Transverse colon (tissue), 4 donors: Measurements from ENCODE around the gene PHF21B. TPM values are rescaled to one million over a fixed set of nuclear protein-coding genes. Genes with fewer than 3 reads are reported as not detected.

ENCODE experiments used
- DNase-seq: peaks from one replicate; pipeline ENCODE4 v3.0.0-alpha.2; 2019
- H3K27ac ChIP-seq, 4 donors: fragments of 200-600 bp; sonication (generic); 2 replicates each; pipeline ENCODE4 v1.5.1; 2016 to 2018; ENCODE audit warnings: inconsistent platforms in 4 of 4
- H3K27me3 ChIP-seq: fragments of 200-600 bp; sonication (generic); 2 replicates; pipeline ENCODE4 v1.5.1; 2017; ENCODE audit warnings: inconsistent platforms
- H3K36me3 ChIP-seq, 4 donors: fragments of 200-600 bp; sonication (generic); 2 replicates each; pipeline ENCODE4 v1.5.1; 2017 to 2019; ENCODE audit warnings: inconsistent platforms in 4 of 4
- H3K4me1 ChIP-seq, 4 donors: fragments of 200-600 bp; sonication (generic); 2 replicates each; pipeline ENCODE4 v1.5.1; 2017 to 2020; ENCODE audit warnings: inconsistent platforms in 4 of 4
- H3K4me3 ChIP-seq, 4 donors: fragments of 200-600 bp; sonication (generic); 1 replicate in 1 of 4; 2 replicates in 3 of 4; pipeline versions ENCODE4 v1.5.1 to v1.6.1; 2017 to 2019; ENCODE audit warnings: inconsistent platforms in 4 of 4
- H3K9me3 ChIP-seq, 2 donors: fragments of 200-600 bp; sonication (generic); 2 replicates each; pipeline ENCODE4 v1.5.1; 2017 to 2019; ENCODE audit warnings: inconsistent platforms in 2 of 2
- EP300 ChIP-seq: sonication (generic); formaldehyde crosslinking; IDR thresholded peaks from one replicate; pipeline ENCODE4 v1.6.1; 2017; ENCODE audit warnings: antibody characterized with exemption, low read depth
- POLR2A ChIP-seq: fragments of 450-650 bp; IDR thresholded peaks from one replicate; pipeline ENCODE4 v1.6.1; 2016; ENCODE audit warnings: antibody characterized with exemption, mild to moderate bottlenecking, moderate library complexity
- POLR2AphosphoS5 ChIP-seq, 3 donors: sonication (generic); formaldehyde crosslinking; IDR thresholded peaks; one replicate each; pipeline ENCODE4 v1.6.1; 2016; ENCODE audit warnings: antibody characterized with exemption in 3 of 3
- WGBS, 2 donors: methylation state at CpG; one replicate each; pipeline ENCODE4 v1.1.5; 2018; ENCODE audit warnings: low coverage in 1 of 2; 5-methylcytosine and 5-hydroxymethylcytosine counted together
- in situ Hi-C, 4 donors: fragments of 200-750 bp; cut with MboI; loops; one replicate each; pipeline versions ENCODE4 v1.15.0 to v1.15.1; 2017; ENCODE audit warnings: low sequenced_read_pairs in 3 of 4, low pct_ligation_motif_present in 1 of 4, low pct_unique_long_range_greater_than_20kb in 1 of 4
- intact Hi-C: fragments of 100-400 bp; cut with DNase I; formaldehyde crosslinking; loops from one replicate; pipeline ENCODE4 v1.15.1; 2023; ENCODE audit warnings: low total_unique reads
- total RNA-seq, 4 donors: library from RNA; depleted of rRNA; stranded (reverse); fragments of >200 nt; gene quantifications; one replicate each; pipeline ENCODE4 v1.1.0, GENCODE V29; 2016
- TF ChIP-seq, protein P1 (sequence below), 5 experiments: fragments of 200-600 bp in 3 of 5; fragments of 450-650 bp in 2 of 5; sonication (generic) in 3 of 5; IDR thresholded peaks; 1 replicate in 2 of 5; 2 replicates in 3 of 5; pipeline ENCODE4 v1.5.1; 2016 to 2017; ENCODE audit warnings: antibody characterized with exemption in 5 of 5, inconsistent platforms in 3 of 5, mild to moderate bottlenecking in 2 of 5, moderate library complexity in 1 of 5

Gene PHF21B
- total RNA-seq, 4 donors from 2014 or later: not detected

- TF ChIP-seq EP300 (no peak), POLR2AphosphoS5 (IDR thresholded peaks at IDR 0.05) (no peak), POLR2A (no peak)
- TF ChIP-seq, protein P1, sequence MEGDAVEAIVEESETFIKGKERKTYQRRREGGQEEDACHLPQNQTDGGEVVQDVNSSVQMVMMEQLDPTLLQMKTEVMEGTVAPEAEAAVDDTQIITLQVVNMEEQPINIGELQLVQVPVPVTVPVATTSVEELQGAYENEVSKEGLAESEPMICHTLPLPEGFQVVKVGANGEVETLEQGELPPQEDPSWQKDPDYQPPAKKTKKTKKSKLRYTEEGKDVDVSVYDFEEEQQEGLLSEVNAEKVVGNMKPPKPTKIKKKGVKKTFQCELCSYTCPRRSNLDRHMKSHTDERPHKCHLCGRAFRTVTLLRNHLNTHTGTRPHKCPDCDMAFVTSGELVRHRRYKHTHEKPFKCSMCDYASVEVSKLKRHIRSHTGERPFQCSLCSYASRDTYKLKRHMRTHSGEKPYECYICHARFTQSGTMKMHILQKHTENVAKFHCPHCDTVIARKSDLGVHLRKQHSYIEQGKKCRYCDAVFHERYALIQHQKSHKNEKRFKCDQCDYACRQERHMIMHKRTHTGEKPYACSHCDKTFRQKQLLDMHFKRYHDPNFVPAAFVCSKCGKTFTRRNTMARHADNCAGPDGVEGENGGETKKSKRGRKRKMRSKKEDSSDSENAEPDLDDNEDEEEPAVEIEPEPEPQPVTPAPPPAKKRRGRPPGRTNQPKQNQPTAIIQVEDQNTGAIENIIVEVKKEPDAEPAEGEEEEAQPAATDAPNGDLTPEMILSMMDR (IDR thresholded peaks at IDR 0.05): no peak
- Histone ChIP-seq H3K27me3 (peaks cover 50% of the 10 kb centered on the region), H3K4me3 (no peak overlapping the region), H3K9me3 (no peaks in the 10 kb centered on the region), H3K27ac (no peak overlapping the region), H3K36me3 (no peaks in the 10 kb centered on the region), H3K4me1 (no peaks in the 10 kb centered on the region)
- WGBS, 2 donors: 64 to 65% methylated on average over 8 to 16 of the region's 16 CpGs
- DNase-seq: no peak
- in situ Hi-C loops: no loop called here
- intact Hi-C loops: no loop called here
Observed at GRCh38 chr22:45019861-45020655, 10.3 kb upstream of the PHF21B start.

- in situ Hi-C loops (no loop called here), intact Hi-C loops (no loop called here)
- peaks cover 47% of the 10 kb centered on the region for H3K27me3 ChIP-seq
- TF ChIP-seq POLR2AphosphoS5 (IDR thresholded peaks at IDR 0.05) (no peak), POLR2A (no peak), EP300 (no peak)
- TF ChIP-seq, protein P1 (IDR thresholded peaks at IDR 0.05): no peak
- H3K27ac ChIP-seq: no peak overlapping the region
- WGBS, 2 donors: 51% methylated on average over 4 of the region's 4 CpGs; no CpG with 5 or more reads in 1 of the 2 donors
- H3K9me3 ChIP-seq: no peaks in the 10 kb centered on the region
- no peaks in the 10 kb centered on the region for H3K36me3 ChIP-seq
- no peak overlapping the region for H3K4me3 ChIP-seq
- peaks cover 0 to 8% (median 7%) of the 10 kb centered on the region in 4 donors for H3K4me1 ChIP-seq
- DNase-seq: no peak
Observed at GRCh38 chr22:45014654-45015053, 4.8 kb upstream of the PHF21B start.

- no peaks in the 10 kb centered on the region for H3K9me3 ChIP-seq
- intact Hi-C loops: no loop called here
- H3K27me3 ChIP-seq: peaks cover 61% of the 10 kb centered on the region
- no peak overlapping the region for H3K4me3 ChIP-seq
- H3K27ac ChIP-seq: no peak overlapping the region
- TF ChIP-seq POLR2A (no peak), EP300 (no peak), POLR2AphosphoS5 (IDR thresholded peaks at IDR 0.05) (no peak)
- TF ChIP-seq, protein P1 (IDR thresholded peaks at IDR 0.05): no peak
- DNase-seq: no peak
- in situ Hi-C loops: no loop called here
- H3K4me1 ChIP-seq: peaks cover 0 to 20% (median 19%) of the 10 kb centered on the region in 4 donors
- 83 to 86% methylated on average over 2 to 5 of the region's 5 CpGs for WGBS, 2 donors
- no peaks in the 10 kb centered on the region for H3K36me3 ChIP-seq
Observed at GRCh38 chr22:45013138-45013537, 3.3 kb upstream of the PHF21B start.

DNA sequence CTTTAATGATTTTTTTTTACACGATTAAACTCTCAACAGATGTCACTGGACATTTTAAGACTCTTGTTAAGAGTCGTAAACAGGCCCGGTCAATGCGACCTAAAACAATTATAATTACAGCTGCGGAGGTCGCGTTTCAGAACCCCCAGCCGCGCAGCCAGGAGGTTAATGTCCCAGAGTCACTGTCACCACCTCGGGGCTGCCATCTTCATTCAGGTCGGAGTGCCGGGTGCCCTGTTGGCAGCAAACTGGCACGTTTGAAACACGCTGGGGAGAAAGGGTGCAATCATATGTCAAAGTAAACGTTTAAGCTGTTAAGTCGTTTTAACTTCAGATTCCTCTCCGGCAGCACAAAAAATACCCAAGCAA, 711 bp upstream of the PHF21B start:
- Histone ChIP-seq H3K27me3 (peaks cover 80% of the 10 kb centered on the region), H3K4me3 (peak overlapping the region in 3 of 4 donors; percentile 22 to 45 (median 33)), H3K36me3 (no peaks in the 10 kb centered on the region), H3K27ac (no peak overlapping the region), H3K9me3 (no peaks in the 10 kb centered on the region), H3K4me1 (peaks cover 0 to 45% (median 29%) of the 10 kb centered on the region in 4 donors)
- intact Hi-C loops: no loop called here
- in situ Hi-C loops: no loop called here
- TF ChIP-seq, protein P1 (IDR thresholded peaks at IDR 0.05): no peak
- TF ChIP-seq POLR2AphosphoS5 (IDR thresholded peaks at IDR 0.05) (no peak), EP300 (no peak), POLR2A (no peak)
- WGBS, 2 donors: 9 to 53% methylated on average over 2 to 17 of the region's 17 CpGs
- DNase-seq: no peak
